Activated T-helper 1 cell treated with anti-CD3 and anti-CD28 coated beads, Interleukin-2, amount 50 U/mL, for 16 hours (primary cell): ENCODE data around the gene KRTAP29-1.

ENCODE experiments used
- DNase-seq, 2 donors: peaks; one replicate each; pipeline ENCODE4 v3.0.0-alpha.2; 2020; ENCODE audit warnings: low read depth in 1 of 2, low spot score in 1 of 2

The KRTAP29-1 gene

GRCh38 chr17:41329279-41329948, 26.8 kb upstream of the KRTAP29-1 start:
- DNase-seq, result no peak

GRCh38 chr17:41328207-41328606, 25.6 kb upstream of the KRTAP29-1 start:
- no peak for DNase-seq

GRCh38 chr17:41327411-41328120, 24.9 kb upstream of the KRTAP29-1 start:
- DNase-seq, result no peak

GRCh38 chr17:41326173-41327145, 23.8 kb upstream of the KRTAP29-1 start:
- no peak for DNase-seq

- no peak for DNase-seq
Measured at GRCh38 chr17:41325611-41326010, 23.0 kb upstream of the KRTAP29-1 start.

- DNase-seq, result no peak
Measured at GRCh38 chr17:41325126-41325525, 22.5 kb upstream of the KRTAP29-1 start.

GRCh38 chr17:41324180-41325075, 21.8 kb upstream of the KRTAP29-1 start:
- DNase-seq, result no peak

GRCh38 chr17:41322903-41323895, 20.5 kb upstream of the KRTAP29-1 start:
- no peak for DNase-seq

- DNase-seq, result no peak
Measured at GRCh38 chr17:41322094-41322902, 19.6 kb upstream of the KRTAP29-1 start.

GRCh38 chr17:41318231-41318630, 15.6 kb upstream of the KRTAP29-1 start:
- no peak for DNase-seq

- no peak for DNase-seq
Measured at GRCh38 chr17:41315814-41316445, 13.3 kb upstream of the KRTAP29-1 start.

GRCh38 chr17:41315204-41315794, 12.6 kb upstream of the KRTAP29-1 start, which contains the start of gene KRTAP17-1:
Gene KRTAP17-1 (minus strand): TSS chr17:41315710. CDS start chr17:41315650, 60 bp downstream.
- no peak for DNase-seq

- no peak for DNase-seq
Measured at GRCh38 chr17:41311111-41311510, 8.5 kb upstream of the KRTAP29-1 start.

GRCh38 chr17:41308918-41309359, 6.3 kb upstream of the KRTAP29-1 start, which contains the start of gene KRTAP16-1:
Gene KRTAP16-1 (minus strand): TSS chr17:41309309. CDS start chr17:41309253, 56 bp downstream.
- peak; percentile 9 to 32 for DNase-seq

- DNase-seq, result peak; percentile 41 to 71
Measured at GRCh38 chr17:41308251-41308917, 5.7 kb upstream of the KRTAP29-1 start.

GRCh38 chr17:41307647-41308046, 5.0 kb upstream of the KRTAP29-1 start:
- no peak for DNase-seq

- no peak for DNase-seq
Measured at GRCh38 chr17:41304091-41304490, 1.4 kb upstream of the KRTAP29-1 start.
